CD14-positive monocyte (primary cell): ENCODE measurements around the gene TMEFF1. TPM values are rescaled to one million over a fixed set of nuclear protein-coding genes. Genes with fewer than 3 reads are reported as not detected.

Experiments used
- DNase-seq, 3 donors: peaks; one replicate each; pipeline ENCODE4 v3.0.0-alpha.2; 2011 to 2022
- H2AFZ ChIP-seq: 2 replicates; pipeline ENCODE4 v1.6.0; 2012; ENCODE audit warnings: mild to moderate bottlenecking, low read depth, low read length, inconsistent platforms; ENCODE audit not compliant: insufficient read depth, poor library complexity, severe bottlenecking
- H3K27ac ChIP-seq, 2 donors: 1 replicate in 1 of 2; 2 replicates in 1 of 2; pipeline ENCODE4 v1.5.1; 2012 to 2013; ENCODE audit warnings: low read length in 2 of 2, control low read depth in 1 of 2, inconsistent platforms in 1 of 2, low read depth in 1 of 2, mild to moderate bottlenecking in 1 of 2
- H3K27me3 ChIP-seq, 2 donors: one replicate each; pipeline versions ENCODE4 v1.6.0 to v1.6.1; 2011 to 2013; ENCODE audit warnings: low read length in 2 of 2; ENCODE audit not compliant: control insufficient read depth in 2 of 2, insufficient read depth in 2 of 2
- H3K36me3 ChIP-seq, 2 donors: replicated peaks in 1 of 2; 1 replicate in 1 of 2; 2 replicates in 1 of 2; pipeline versions ENCODE4 v1.5.1 to v1.6.1; 2012 to 2013; ENCODE audit warnings: low read length in 2 of 2, control low read depth in 1 of 2, inconsistent platforms in 1 of 2, mild to moderate bottlenecking in 1 of 2; ENCODE audit not compliant: insufficient read depth in 2 of 2, control insufficient read depth in 1 of 2
- H3K4me1 ChIP-seq, 2 donors: 1 replicate in 1 of 2; 2 replicates in 1 of 2; pipeline versions ENCODE4 v1.5.1 to v1.6.1; 2012 to 2013; ENCODE audit warnings: low read length in 2 of 2, control low read depth in 1 of 2, inconsistent platforms in 1 of 2, mild to moderate bottlenecking in 1 of 2, moderate library complexity in 1 of 2; ENCODE audit not compliant: insufficient read depth in 2 of 2, control insufficient read depth in 1 of 2
- H3K4me2 ChIP-seq: replicated peaks from 2 replicates; pipeline ENCODE3; 2012; ENCODE audit warnings: low read length, moderate library complexity, mild to moderate bottlenecking; ENCODE audit not compliant: poor library complexity, severe bottlenecking; ENCODE audit errors: extremely low read depth
- H3K4me3 ChIP-seq, 3 experiments: fragments of 200-600 bp in 1 of 3; sonication (generic) in 1 of 3; replicated peaks in 1 of 3; 1 replicate in 2 of 3; 2 replicates in 1 of 3; pipeline ENCODE4 v1.5.1; 2011 to 2013; ENCODE audit warnings: low read length in 3 of 3, mild to moderate bottlenecking in 3 of 3, control low read depth in 2 of 3, low read depth in 2 of 3, inconsistent platforms in 1 of 3, moderate library complexity in 1 of 3
- H3K79me2 ChIP-seq: 2 replicates; pipeline ENCODE4 v1.6.0; 2012; ENCODE audit warnings: mild to moderate bottlenecking, control low read depth, inconsistent platforms, low read length, moderate library complexity; ENCODE audit not compliant: insufficient read depth
- H3K9ac ChIP-seq: 2 replicates; pipeline ENCODE4 v1.6.0; 2017; ENCODE audit warnings: low read length, mild to moderate bottlenecking; ENCODE audit not compliant: insufficient read depth, poor library complexity, severe bottlenecking
- H3K9me3 ChIP-seq, 2 donors: replicated peaks in 1 of 2; 1 replicate in 1 of 2; 2 replicates in 1 of 2; pipeline versions ENCODE4 v1.5.1 to v1.6.1; 2012 to 2013; ENCODE audit warnings: low read length in 2 of 2, control low read depth in 1 of 2; ENCODE audit not compliant: control insufficient read depth in 1 of 2, insufficient read depth in 1 of 2
- H4K20me1 ChIP-seq: 2 replicates; pipeline ENCODE4 v1.6.0; 2012; ENCODE audit warnings: mild to moderate bottlenecking, low read length, control low read depth, moderate library complexity; ENCODE audit not compliant: insufficient read depth
- H3K27ac Mint-ChIP-seq, 7 donors: one replicate each; pipeline ENCODE4 v1.8.0; 2020; ENCODE audit warnings: mild to moderate bottlenecking in 7 of 7, mixed read lengths in 7 of 7, moderate library complexity in 6 of 7, inconsistent platforms in 2 of 7
- H3K27me3 Mint-ChIP-seq, 3 donors: one replicate each; pipeline ENCODE4 v1.8.0; 2021 to 2022; ENCODE audit warnings: low read depth in 3 of 3, mild to moderate bottlenecking in 3 of 3, mixed read lengths in 3 of 3, moderate library complexity in 3 of 3, inconsistent platforms in 1 of 3
- H3K36me3 Mint-ChIP-seq, 2 donors: one replicate each; pipeline ENCODE4 v1.8.0; 2020; ENCODE audit warnings: mixed read lengths in 2 of 2, inconsistent platforms in 1 of 2, mild to moderate bottlenecking in 1 of 2
- H3K4me1 Mint-ChIP-seq: one replicate; pipeline ENCODE4 v1.8.0; 2020; ENCODE audit warnings: mild to moderate bottlenecking, mixed read lengths
- H3K4me3 Mint-ChIP-seq, 2 donors: one replicate each; pipeline ENCODE4 v1.8.0; 2020; ENCODE audit warnings: mild to moderate bottlenecking in 2 of 2, mixed read lengths in 2 of 2, moderate library complexity in 1 of 2
- H3K9me3 Mint-ChIP-seq, 7 donors: one replicate each; pipeline ENCODE4 v1.8.0; 2020 to 2022; ENCODE audit warnings: mixed read lengths in 7 of 7, mild to moderate bottlenecking in 6 of 7, moderate library complexity in 6 of 7, inconsistent platforms in 2 of 7
- CTCF ChIP-seq: fragments of 200-600 bp; IDR thresholded peaks from one replicate; pipeline ENCODE4 v1.8.0; 2022; ENCODE audit warnings: antibody characterized with exemption, mild to moderate bottlenecking
- WGBS: methylation state at CpG from one replicate; pipeline ENCODE4 v1.1.5; 2013; ENCODE audit warnings: missing lambda C conversion rate; ENCODE audit not compliant: insufficient coverage; 5-methylcytosine and 5-hydroxymethylcytosine counted together
- intact Hi-C, 2 donors: fragments of 100-400 bp; cut with micrococcal nuclease; formaldehyde crosslinking; loops; one replicate each; pipeline versions ENCODE4 v1.15.0 to v1.15.1; 2023
- polyA minus RNA-seq: library from RNA; depleted of rRNA, polyadenylated mRNA; stranded (reverse); fragments of >200 nt; gene quantifications from 2 replicates; pipeline ENCODE4 v1.2.3, GENCODE V29; 2012
- polyA plus RNA-seq, 3 donors: library from polyadenylated mRNA; depleted of rRNA in 1 of 3; unstranded in 2 of 3; stranded (reverse) in 1 of 3; fragments of 300-500 nt in 2 of 3; fragments of >200 nt in 1 of 3; fragmentation: Illumina TruSeq in 2 of 3; gene quantifications; 1 replicate in 2 of 3; 2 replicates in 1 of 3; pipeline ENCODE4 v1.2.3, GENCODE V29; 2012 to 2021
- total RNA-seq, 12 experiments: library from RNA in 1 of 12; stranded (reverse) in 1 of 12; fragments of 120-200 nt in 1 of 12; gene quantifications; one replicate each; pipeline ENCODE4 v1.2.4 and lab custom pipeline; 2013 to 2026; ENCODE audit warnings: mixed read lengths in 6 of 12, inconsistent platforms in 1 of 12

TMEFF1 gene
- total RNA-seq (2013), result 0.04 TPM
- polyA plus RNA-seq, result not detected
- polyA minus RNA-seq, result not detected in 2 replicates
- total RNA-seq (lab: John Stamatoyannopoulos, UW), result 0 to 0.17 (median 0) reads per million in 11 experiments

GRCh38 chr9:100472788-100473275, at the start of gene TMEFF1:
Gene TMEFF1 (plus strand): TSS chr9:100473149. CDS start chr9:100473545, 396 bp downstream.
- Histone ChIP-seq H3K9me3 (no peaks in the 10 kb centered on the region), H3K79me2 (no peaks in the 10 kb centered on the region), H3K4me2 (peak within 1 kb of the TSS; percentile 78), H2AFZ (peak within 1 kb of the TSS; percentile 29), H3K27me3 (peaks cover 22 to 54% of the 10 kb centered on the region in 2 donors), H4K20me1 (no peaks in the 10 kb centered on the region), H3K9ac (no peak within 1 kb of the TSS), H3K4me3 (peak within 1 kb of the TSS in 2 of 3 experiments; percentile 0 to 64), H3K4me1 (peaks cover 9 to 17% of the 10 kb centered on the region in 2 donors), H3K27ac (no peak within 1 kb of the TSS), H3K36me3 (no peaks in the 10 kb centered on the region)
- Mint-ChIP-seq H3K36me3 (peaks cover 0 to 7% of the 10 kb centered on the region in 2 donors), H3K9me3 (peaks cover 0 to 4% (median 2%) of the 10 kb centered on the region in 7 donors), H3K27ac (no peak within 1 kb of the TSS), H3K4me3 (peak within 1 kb of the TSS; percentile 64 to 75), H3K4me1 (peaks cover 15% of the 10 kb centered on the region), H3K27me3 (peaks cover 35 to 54% (median 43%) of the 10 kb centered on the region in 3 donors)
- intact Hi-C loops, result no loop called here
- no peak for TF ChIP-seq CTCF
- DNase-seq, result no peak
- under 1% methylated on average over 54 of the region's 54 CpGs for WGBS

- H3K27me3 Mint-ChIP-seq, result peaks cover 11 to 26% (median 14%) of the 10 kb centered on the region in 3 donors
- peaks cover 15% of the 10 kb centered on the region for H3K4me1 Mint-ChIP-seq
- no peaks in the 10 kb centered on the region for H3K9me3 ChIP-seq
- H3K4me2 ChIP-seq, result no peak overlapping the region
- H3K27ac Mint-ChIP-seq, result no peak overlapping the region
- H3K79me2 ChIP-seq, result no peaks in the 10 kb centered on the region
- no peaks in the 10 kb centered on the region for H3K36me3 ChIP-seq
- H3K27me3 ChIP-seq, result peaks cover 0 to 8% of the 10 kb centered on the region in 2 donors
- no peak overlapping the region for H3K9ac ChIP-seq
- H3K9me3 Mint-ChIP-seq, result peaks cover 0 to 4% (median 0%) of the 10 kb centered on the region in 7 donors
- no peak overlapping the region for H3K4me3 ChIP-seq
- H2AFZ ChIP-seq, result no peak overlapping the region
- no peak for TF ChIP-seq CTCF
- H4K20me1 ChIP-seq, result no peaks in the 10 kb centered on the region
- intact Hi-C loops, result no loop called here
- no peak overlapping the region for H3K27ac ChIP-seq
- peaks cover 0 to 6% of the 10 kb centered on the region in 2 donors for H3K36me3 Mint-ChIP-seq
- peak overlapping the region in 1 of 2 donors; percentile 96 for H3K4me3 Mint-ChIP-seq
- H3K4me1 ChIP-seq, result peaks cover 12 to 16% of the 10 kb centered on the region in 2 donors
- no peak for DNase-seq
- WGBS, result 83% methylated on average over 1 of the region's 1 CpG
Measured at GRCh38 chr9:100425758-100426157, 47.2 kb upstream of the TMEFF1 start.
